H9 (cell line): Measurements from ENCODE around the gene KRTAP22-1. TPM values are rescaled to one million over a fixed set of nuclear protein-coding genes. Genes with fewer than 3 reads are reported as not detected.
A peak's percentile ranks its signal among the peaks of the same experiment; 100 is the strongest.

Experiments used
- DNase-seq: peaks from one replicate; pipeline ENCODE4 v3.0.0-alpha.2; 2017
- H2AFZ ChIP-seq: one replicate; pipeline ENCODE4 v1.6.1; 2013; ENCODE audit warnings: mild to moderate bottlenecking, low read length, control low read depth, moderate library complexity
- H2AK5ac ChIP-seq: 2 replicates; pipeline ENCODE4 v1.6.1; 2013; ENCODE audit warnings: low read length, control low read depth, mixed read lengths; ENCODE audit not compliant: insufficient read length
- H2BK120ac ChIP-seq: one replicate; pipeline ENCODE4 v1.6.1; 2013; ENCODE audit warnings: low read depth, mild to moderate bottlenecking, low read length, control low read depth, inconsistent platforms; ENCODE audit not compliant: poor library complexity, severe bottlenecking
- H2BK12ac ChIP-seq: 2 replicates; pipeline ENCODE4 v1.6.1; 2013; ENCODE audit warnings: low read length, control low read depth, mixed read lengths, low read depth; ENCODE audit not compliant: insufficient read length
- H2BK15ac ChIP-seq: 2 replicates; pipeline ENCODE4 v1.6.1; 2013; ENCODE audit warnings: low read depth, low read length, control low read depth
- H2BK20ac ChIP-seq: one replicate; pipeline ENCODE4 v1.6.1; 2013; ENCODE audit warnings: low read depth, mild to moderate bottlenecking, low read length, control low read depth, inconsistent platforms; ENCODE audit not compliant: poor library complexity, severe bottlenecking
- H2BK5ac ChIP-seq: 2 replicates; pipeline ENCODE4 v1.6.1; 2013; ENCODE audit warnings: low read length, control low read depth, mixed read lengths; ENCODE audit not compliant: insufficient read length
- H3K14ac ChIP-seq: 2 replicates; pipeline ENCODE4 v1.6.1; 2013; ENCODE audit warnings: low read length, control low read depth; ENCODE audit not compliant: insufficient read depth
- H3K18ac ChIP-seq: 2 replicates; pipeline ENCODE4 v1.6.1; 2013; ENCODE audit warnings: low read depth, mild to moderate bottlenecking, mixed read lengths, low read length, control low read depth; ENCODE audit not compliant: insufficient read length
- H3K23ac ChIP-seq: 2 replicates; pipeline ENCODE4 v1.6.1; 2013; ENCODE audit warnings: low read length, control low read depth, mixed read lengths, low read depth; ENCODE audit not compliant: insufficient read length
- H3K23me2 ChIP-seq: 2 replicates; pipeline ENCODE4 v1.6.1; 2013; ENCODE audit warnings: low read depth, mild to moderate bottlenecking, mixed read lengths, low read length, control low read depth; ENCODE audit not compliant: insufficient read length, poor library complexity, severe bottlenecking
- H3K27ac ChIP-seq: 2 replicates; pipeline ENCODE4 v1.5.1; 2013; ENCODE audit warnings: low read length, control low read depth, mixed read lengths, low read depth; ENCODE audit not compliant: insufficient read length
- H3K27me3 ChIP-seq: 2 replicates; pipeline ENCODE4 v1.6.1; 2013; ENCODE audit warnings: low read length, control low read depth, inconsistent platforms; ENCODE audit not compliant: insufficient read depth
- H3K4ac ChIP-seq: 2 replicates; pipeline ENCODE4 v1.6.1; 2013; ENCODE audit warnings: low read depth, mild to moderate bottlenecking, control low read depth, inconsistent platforms, low read length, moderate library complexity
- H3K4me1 ChIP-seq: 2 replicates; pipeline ENCODE4 v1.6.1; 2013; ENCODE audit warnings: low read length, control low read depth, inconsistent platforms; ENCODE audit not compliant: insufficient read depth
- H3K4me2 ChIP-seq: 2 replicates; pipeline ENCODE4 v1.6.1; 2013; ENCODE audit warnings: low read length, control low read depth, mixed read lengths; ENCODE audit not compliant: insufficient read length, insufficient read depth
- H3K56ac ChIP-seq: 2 replicates; pipeline ENCODE4 v1.6.1; 2013; ENCODE audit warnings: low read depth, mild to moderate bottlenecking, mixed read lengths, low read length, control low read depth; ENCODE audit not compliant: insufficient read length
- H3K79me1 ChIP-seq: 2 replicates; pipeline ENCODE4 v1.6.1; 2013; ENCODE audit warnings: low read depth, mild to moderate bottlenecking, moderate library complexity, low read length, control low read depth, inconsistent platforms; ENCODE audit not compliant: insufficient read depth, poor library complexity, severe bottlenecking
- H3K79me2 ChIP-seq: 2 replicates; pipeline ENCODE4 v1.6.1; 2013; ENCODE audit warnings: low read length, control low read depth, inconsistent platforms; ENCODE audit not compliant: insufficient read depth
- H3K9ac ChIP-seq: 2 replicates; pipeline ENCODE4 v1.6.1; 2013; ENCODE audit warnings: low read length, control low read depth, mixed read lengths; ENCODE audit not compliant: insufficient read length; ENCODE audit errors: extremely low read depth
- H3K9me3 ChIP-seq: one replicate; pipeline ENCODE4 v1.6.1; 2013; ENCODE audit warnings: low read depth, low read length, inconsistent platforms; ENCODE audit not compliant: control insufficient read depth
- H3T11ph ChIP-seq: one replicate; pipeline ENCODE4 v1.6.1; 2013; ENCODE audit warnings: mild to moderate bottlenecking, low read length, control low read depth, inconsistent platforms
- H4K20me1 ChIP-seq: one replicate; pipeline ENCODE4 v1.6.1; 2013; ENCODE audit not compliant: control insufficient read depth, insufficient read length, insufficient read depth
- H4K5ac ChIP-seq: 2 replicates; pipeline ENCODE4 v1.6.1; 2013; ENCODE audit warnings: low read depth, mild to moderate bottlenecking, mixed read lengths, low read length, control low read depth; ENCODE audit not compliant: insufficient read length
- H4K8ac ChIP-seq: replicated peaks from 2 replicates; pipeline ENCODE4 v1.6.1; 2013; ENCODE audit warnings: low read length, control low read depth, mixed read lengths, low read depth; ENCODE audit not compliant: insufficient read length
- H4K91ac ChIP-seq: 2 replicates; pipeline ENCODE4 v1.6.1; 2013; ENCODE audit warnings: low read depth, mild to moderate bottlenecking, moderate library complexity, mixed read lengths, low read length, control low read depth; ENCODE audit not compliant: insufficient read length
- H3K27ac Mint-ChIP-seq, 3 experiments: 2 replicates in 2 of 3; 3 replicates in 1 of 3; pipeline ENCODE4 v1.8.0; 2020 to 2021; ENCODE audit warnings: mixed read lengths in 3 of 3, mild to moderate bottlenecking in 1 of 3, moderate library complexity in 1 of 3
- H3K27me3 Mint-ChIP-seq: 2 replicates; pipeline ENCODE4 v1.8.0; 2021; ENCODE audit warnings: low read depth, mild to moderate bottlenecking, moderate library complexity, mixed read lengths
- H3K36me3 Mint-ChIP-seq, 3 experiments: 2 replicates in 2 of 3; 3 replicates in 1 of 3; pipeline ENCODE4 v1.8.0; 2020 to 2021; ENCODE audit warnings: low read depth in 3 of 3, mixed read lengths in 3 of 3; ENCODE audit not compliant: insufficient read depth in 1 of 3
- H3K4me1 Mint-ChIP-seq, 2 experiments: 2 replicates each; pipeline ENCODE4 v1.8.0; 2020; ENCODE audit warnings: mixed read lengths in 2 of 2
- H3K4me3 Mint-ChIP-seq, 2 experiments: 2 replicates in 1 of 2; 3 replicates in 1 of 2; pipeline ENCODE4 v1.8.0; 2020 to 2021; ENCODE audit warnings: mild to moderate bottlenecking in 2 of 2, mixed read lengths in 2 of 2, moderate library complexity in 1 of 2
- H3K9me3 Mint-ChIP-seq, 2 experiments: 2 replicates in 1 of 2; 3 replicates in 1 of 2; pipeline ENCODE4 v1.8.0; 2020; ENCODE audit warnings: mild to moderate bottlenecking in 2 of 2, mixed read lengths in 2 of 2, moderate library complexity in 1 of 2
- CTCF ChIP-seq: fragments of 200-600 bp; sonication (generic); conservative IDR thresholded peaks from 3 replicates; pipeline ENCODE4 v1.8.0; 2021; ENCODE audit warnings: antibody characterized with exemption, mild to moderate bottlenecking
- WGBS: extraction: QIAGEN DNeasy Blood & Tissue Kit; methylation state at CpG from one replicate; pipeline ENCODE4 v1.1.7; 2013; ENCODE audit warnings: missing lambda C conversion rate, low lambda C conversion rate, mixed read lengths; ENCODE audit not compliant: insufficient read length; ENCODE audit errors: extremely low coverage; 5-methylcytosine and 5-hydroxymethylcytosine counted together
- total RNA-seq: library from RNA; stranded (reverse); gene quantifications from 2 replicates; pipeline ENCODE4 v1.2.1, GENCODE V29; 2021

KRTAP22-1 gene
- total RNA-seq, 1 experiment from 2014 or later = not detected

- Mint-ChIP-seq H3K27me3 (peaks cover 5% of the 10 kb centered on the region), H3K27ac (no peak overlapping the region), H3K9me3 (peaks cover 2 to 39% of the 10 kb centered on the region in 2 experiments; a peak in 4 of 5 replicates), H3K4me3 (no peak overlapping the region), H3K4me1 (no peaks in the 10 kb centered on the region), H3K36me3 (peaks cover 0 to 27% (median 3%) of the 10 kb centered on the region in 3 experiments; a peak in 4 of 7 replicates)
- no peaks in the 10 kb centered on the region for H3K4me1 ChIP-seq
- H3K23me2 ChIP-seq = no peaks in the 10 kb centered on the region
- no CpG with 5 or more reads among the region's 2 CpGs for WGBS
- no peak overlapping the region for H3K23ac ChIP-seq
- no peak overlapping the region for H2BK120ac ChIP-seq
- no peaks in the 10 kb centered on the region for H3K9me3 ChIP-seq
- no peak overlapping the region for H4K5ac ChIP-seq
- H3K27me3 ChIP-seq = no peaks in the 10 kb centered on the region
- H2BK15ac ChIP-seq = no peak overlapping the region
- H3K27ac ChIP-seq = no peak overlapping the region
- no peak overlapping the region for H2BK12ac ChIP-seq
- no peak overlapping the region for H3K9ac ChIP-seq
- H3K79me1 ChIP-seq = no peaks in the 10 kb centered on the region
- H4K8ac ChIP-seq = no peak overlapping the region
- no peak overlapping the region for H2AK5ac ChIP-seq
- no peak overlapping the region for H3K4me2 ChIP-seq
- peak; percentile 56 for DNase-seq
- H2AFZ ChIP-seq = no peak overlapping the region
- H3T11ph ChIP-seq = no peak overlapping the region
- no peak overlapping the region for H3K14ac ChIP-seq
- H4K20me1 ChIP-seq = no peaks in the 10 kb centered on the region
- H3K4ac ChIP-seq = no peak overlapping the region
- no peak overlapping the region for H4K91ac ChIP-seq
- no peak overlapping the region for H2BK20ac ChIP-seq
- H3K18ac ChIP-seq = no peak overlapping the region
- H3K56ac ChIP-seq = no peak overlapping the region
- no peak overlapping the region for H2BK5ac ChIP-seq
- H3K79me2 ChIP-seq = no peaks in the 10 kb centered on the region
- no peak for TF ChIP-seq CTCF
Measured at GRCh38 chr21:30605968-30606367, 5.1 kb downstream of the KRTAP22-1 start.
